ENCODE data around the gene PARD6A.

DNA sequence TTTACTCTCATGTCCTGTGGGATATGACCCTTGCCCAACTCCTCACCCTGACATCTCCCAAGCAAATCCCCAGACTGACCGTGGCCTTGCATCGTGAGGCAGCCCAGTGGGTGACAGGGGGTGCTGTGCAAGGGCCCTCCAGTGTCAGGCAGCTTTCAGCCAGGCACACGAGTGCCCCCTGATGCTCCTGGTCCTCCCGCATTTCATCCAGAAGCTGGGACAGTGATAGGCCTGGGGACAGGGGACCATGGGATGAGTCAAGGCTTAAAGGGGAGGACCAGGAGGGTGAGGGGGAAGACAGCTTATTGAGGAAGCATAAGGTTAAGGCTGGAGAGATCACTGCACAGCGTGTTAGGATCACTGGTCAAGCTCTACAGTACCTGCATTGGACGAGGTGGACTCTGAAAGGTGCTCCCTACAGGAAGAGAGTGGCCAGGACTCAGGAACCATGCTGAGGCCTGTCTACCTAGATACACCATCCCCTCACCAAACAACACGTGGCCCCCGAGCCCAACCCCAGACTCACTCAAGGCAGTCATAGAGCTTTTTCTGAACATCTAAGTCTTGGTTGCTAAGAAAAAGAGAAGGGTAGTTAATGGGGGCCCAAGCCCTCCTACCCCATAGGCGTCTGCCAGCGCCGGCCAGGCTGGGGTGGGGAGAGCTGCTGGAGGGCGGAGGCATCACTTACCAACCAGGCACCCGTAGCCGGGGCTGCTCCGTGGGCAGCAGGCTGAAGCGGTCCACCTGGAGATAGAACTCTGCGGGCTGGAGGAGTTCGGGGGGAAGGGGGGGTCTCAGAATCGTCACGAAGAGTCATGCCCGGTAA lies 1.7 kb upstream of the PARD6A start:
- TF ChIP-seq, protein P1, sequence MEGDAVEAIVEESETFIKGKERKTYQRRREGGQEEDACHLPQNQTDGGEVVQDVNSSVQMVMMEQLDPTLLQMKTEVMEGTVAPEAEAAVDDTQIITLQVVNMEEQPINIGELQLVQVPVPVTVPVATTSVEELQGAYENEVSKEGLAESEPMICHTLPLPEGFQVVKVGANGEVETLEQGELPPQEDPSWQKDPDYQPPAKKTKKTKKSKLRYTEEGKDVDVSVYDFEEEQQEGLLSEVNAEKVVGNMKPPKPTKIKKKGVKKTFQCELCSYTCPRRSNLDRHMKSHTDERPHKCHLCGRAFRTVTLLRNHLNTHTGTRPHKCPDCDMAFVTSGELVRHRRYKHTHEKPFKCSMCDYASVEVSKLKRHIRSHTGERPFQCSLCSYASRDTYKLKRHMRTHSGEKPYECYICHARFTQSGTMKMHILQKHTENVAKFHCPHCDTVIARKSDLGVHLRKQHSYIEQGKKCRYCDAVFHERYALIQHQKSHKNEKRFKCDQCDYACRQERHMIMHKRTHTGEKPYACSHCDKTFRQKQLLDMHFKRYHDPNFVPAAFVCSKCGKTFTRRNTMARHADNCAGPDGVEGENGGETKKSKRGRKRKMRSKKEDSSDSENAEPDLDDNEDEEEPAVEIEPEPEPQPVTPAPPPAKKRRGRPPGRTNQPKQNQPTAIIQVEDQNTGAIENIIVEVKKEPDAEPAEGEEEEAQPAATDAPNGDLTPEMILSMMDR (optimal IDR thresholded peaks at IDR 0.05 in 1 of 3, IDR thresholded peaks at IDR 0.05 in 1 of 3, conservative IDR thresholded peaks at IDR 0.05 in 1 of 3; ENCODE audit: extremely low read depth in 1 of 3, insufficient read depth in 2 of 3, low read length in 3 of 3), result no peak
- no peak for TF ChIP-seq EZH2 (IDR thresholded peaks at IDR 0.05; ENCODE audit: low read length)

All from keratinocyte (primary cell).